ENCODE measurements around the gene ACSS3.
"Not testable (repeated sequence)": the region's sequence is repeated elsewhere in the genome, so short reads cannot be mapped to it uniquely, and the experiment has no call there.

The ACSS3 gene

DNA sequence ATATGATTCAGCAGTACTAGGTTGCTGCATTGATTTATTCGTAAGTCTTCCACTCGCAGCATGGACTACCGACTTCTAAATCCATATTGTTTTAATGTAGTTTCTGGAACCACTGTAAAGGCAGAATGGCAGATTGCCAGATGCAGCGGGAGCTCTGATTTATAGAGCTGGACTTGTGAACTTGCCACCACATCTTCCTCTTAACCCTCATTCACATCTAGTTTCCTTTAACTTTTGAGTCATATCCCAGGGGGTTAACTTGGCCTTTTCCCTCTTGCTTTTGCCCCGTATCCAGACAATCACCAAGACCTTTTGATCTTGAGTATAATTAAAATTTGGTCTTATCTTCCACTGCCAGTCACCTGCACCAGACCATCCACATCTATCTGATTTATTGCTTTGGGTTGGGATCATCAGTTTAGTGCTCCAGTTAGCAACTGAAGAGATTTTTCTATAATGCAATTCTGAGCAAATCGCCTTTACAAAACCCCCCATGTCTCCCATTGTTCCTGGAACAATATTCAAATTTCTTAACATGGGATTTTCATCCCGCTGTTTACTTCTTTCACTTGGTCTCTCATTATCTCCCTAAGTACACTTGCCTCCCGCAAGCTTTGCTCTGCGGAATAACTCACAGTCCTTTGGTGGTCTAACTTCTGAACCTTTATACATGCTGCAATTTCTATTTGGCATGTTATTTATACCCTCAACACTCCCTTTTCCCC is 130.5 kb downstream of the ACSS3 start:
- peaks cover 0 to 9% (median 2%) of the 10 kb centered on the region in 10 experiments; a peak in 7 of 20 replicates for H3K4me1 ChIP-seq
- no peak for TF ChIP-seq Cebpa-rat (IDR thresholded peaks at IDR 0.05)
- no peak overlapping the region for H3K27ac ChIP-seq

GRCh38 chr12:81209012-81209411 is 131.1 kb downstream of the ACSS3 start:
- Histone ChIP-seq H3K9me3 (replicated peaks in 1 of 11) (no peaks in the 10 kb centered on the region), H3K9ac (no peak overlapping the region), H3K27ac (no peak overlapping the region), H3K4me3 (no peak overlapping the region), H3K4me1 (peaks cover 0 to 2% (median 0%) of the 10 kb centered on the region in 10 experiments; a peak in 6 of 20 replicates), H3K4me2 (no peak overlapping the region), H4K20me1 (no peaks in the 10 kb centered on the region), H3K36me3 (no peaks in the 10 kb centered on the region), H3K27me3 (no peaks in the 10 kb centered on the region)
- no peak for TF ChIP-seq Cebpa-rat (IDR thresholded peaks at IDR 0.05)

More for the DNA sequence above, 130.5 kb downstream of the ACSS3 start:
- Histone ChIP-seq H3K4me2 (no peak overlapping the region), H3K4me3 (no peak overlapping the region), H3K36me3 (no peaks in the 10 kb centered on the region), H4K20me1 (no peaks in the 10 kb centered on the region), H3K9ac (no peak overlapping the region), H3K9me3 (replicated peaks in 1 of 11) (no peaks in the 10 kb centered on the region), H3K27me3 (no peaks in the 10 kb centered on the region)

GRCh38 chr12:81209772-81210225 is 131.9 kb downstream of the ACSS3 start:
- H3K36me3 ChIP-seq; H3K9ac ChIP-seq; H3K9me3 ChIP-seq (replicated peaks in 1 of 11); H3K27me3 ChIP-seq; H3K4me2 ChIP-seq; H4K20me1 ChIP-seq; H3K4me3 ChIP-seq; H3K27ac ChIP-seq; H3K4me1 ChIP-seq: not testable (repeated sequence)

GRCh38 chr12:81211306-81211705 is 133.4 kb downstream of the ACSS3 start:
- H3K4me2 ChIP-seq = no peak overlapping the region
- H3K4me1 ChIP-seq = no peaks in the 10 kb centered on the region
- no peak overlapping the region for H3K9ac ChIP-seq
- no peaks in the 10 kb centered on the region for H3K36me3 ChIP-seq
- H3K27ac ChIP-seq = no peak overlapping the region
- no peaks in the 10 kb centered on the region for H3K27me3 ChIP-seq
- H3K4me3 ChIP-seq = no peak overlapping the region
- no peak for TF ChIP-seq Cebpa-rat (IDR thresholded peaks at IDR 0.05)
- H4K20me1 ChIP-seq = no peaks in the 10 kb centered on the region
- H3K9me3 ChIP-seq (replicated peaks in 1 of 11) = no peaks in the 10 kb centered on the region

DNA sequence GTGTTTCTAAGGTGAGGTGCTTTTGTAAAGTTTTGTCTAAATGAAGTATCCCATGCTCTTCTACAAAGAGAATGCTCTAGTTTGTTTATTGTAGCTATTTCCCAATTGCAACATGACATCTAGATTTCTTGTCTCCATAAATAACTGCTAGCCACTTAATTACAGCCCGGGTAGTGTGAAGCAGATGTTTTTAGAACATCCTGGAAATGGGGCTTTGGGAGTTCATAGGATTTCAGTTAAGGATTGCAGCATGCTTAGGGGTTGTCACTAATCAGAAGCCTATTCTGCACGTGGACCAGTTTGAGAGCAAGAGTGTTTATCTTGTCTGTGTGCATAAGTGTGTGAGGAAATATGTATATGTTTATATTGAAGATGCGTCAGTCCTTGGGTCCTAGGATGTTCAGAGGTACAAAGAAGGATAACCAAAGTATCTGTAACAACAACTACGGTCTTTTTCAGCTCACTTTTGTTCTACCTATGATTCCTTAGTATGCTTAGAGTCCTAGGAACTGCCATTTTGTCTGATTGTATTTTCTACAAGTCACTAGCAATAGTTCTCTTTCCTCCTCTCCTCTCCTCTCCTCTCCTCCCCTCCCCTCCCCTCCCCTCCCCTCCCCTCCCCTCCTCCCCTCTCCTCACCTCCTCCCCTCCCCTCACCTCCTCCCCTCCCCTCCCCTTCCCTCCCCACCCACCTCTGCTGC is 135.3 kb downstream of the ACSS3 start:
- no peaks in the 10 kb centered on the region for H4K20me1 ChIP-seq
- no peak overlapping the region for H3K4me3 ChIP-seq
- no peaks in the 10 kb centered on the region for H3K27me3 ChIP-seq
- no peak overlapping the region for H3K4me2 ChIP-seq
- H3K4me1 ChIP-seq = no peaks in the 10 kb centered on the region
- no peak for TF ChIP-seq Cebpa-rat (IDR thresholded peaks at IDR 0.05)
- no peaks in the 10 kb centered on the region for H3K36me3 ChIP-seq
- no peak overlapping the region for H3K27ac ChIP-seq
- no peaks in the 10 kb centered on the region for H3K9me3 ChIP-seq (replicated peaks in 1 of 11)
- H3K9ac ChIP-seq = no peak overlapping the region

- Histone ChIP-seq H3K4me2 (no peak overlapping the region), H3K4me1 (no peaks in the 10 kb centered on the region), H3K27me3 (no peaks in the 10 kb centered on the region)
These were observed 138.9 kb downstream of the ACSS3 start for GRCh38 chr12:81216739-81217138.

DNA sequence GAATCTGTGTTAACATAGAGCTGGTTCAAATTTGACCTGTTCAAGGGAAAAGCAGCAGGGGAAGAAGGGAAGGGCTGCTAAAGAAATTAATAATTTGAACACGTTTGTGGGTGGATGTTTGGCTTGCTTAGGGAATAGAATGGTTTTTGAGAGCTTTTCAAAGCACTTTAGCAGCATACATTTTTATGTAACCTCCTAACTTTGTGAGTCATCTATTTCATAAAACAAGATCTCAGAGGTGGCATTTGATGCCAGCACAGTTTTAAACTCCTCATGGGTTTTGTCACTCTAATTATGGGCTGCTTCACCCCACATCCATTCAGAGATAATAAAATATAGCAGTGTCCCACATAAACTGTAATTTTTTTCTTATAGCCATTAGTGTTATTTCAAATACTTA is 143.8 kb downstream of the ACSS3 start:
- H3K36me3 ChIP-seq = no peaks in the 10 kb centered on the region
- no peak overlapping the region for H3K4me3 ChIP-seq
- no peaks in the 10 kb centered on the region for H3K9me3 ChIP-seq (replicated peaks in 1 of 11)
- H3K27me3 ChIP-seq = no peaks in the 10 kb centered on the region
- H3K4me1 ChIP-seq = no peaks in the 10 kb centered on the region
- H3K27ac ChIP-seq = no peak overlapping the region
- no peak for TF ChIP-seq Cebpa-rat (IDR thresholded peaks at IDR 0.05)
- H3K9ac ChIP-seq = no peak overlapping the region
- H3K4me2 ChIP-seq = no peak overlapping the region
- H4K20me1 ChIP-seq = no peaks in the 10 kb centered on the region

More at GRCh38 chr12:81216739-81217138, 138.9 kb downstream of the ACSS3 start:
- Histone ChIP-seq H3K27ac (no peak overlapping the region), H3K9ac (no peak overlapping the region), H3K36me3 (no peaks in the 10 kb centered on the region), H3K9me3 (replicated peaks in 1 of 11) (no peaks in the 10 kb centered on the region), H3K4me3 (no peak overlapping the region), H4K20me1 (no peaks in the 10 kb centered on the region)
- TF ChIP-seq Cebpa-rat (IDR thresholded peaks at IDR 0.05) = no peak

DNA sequence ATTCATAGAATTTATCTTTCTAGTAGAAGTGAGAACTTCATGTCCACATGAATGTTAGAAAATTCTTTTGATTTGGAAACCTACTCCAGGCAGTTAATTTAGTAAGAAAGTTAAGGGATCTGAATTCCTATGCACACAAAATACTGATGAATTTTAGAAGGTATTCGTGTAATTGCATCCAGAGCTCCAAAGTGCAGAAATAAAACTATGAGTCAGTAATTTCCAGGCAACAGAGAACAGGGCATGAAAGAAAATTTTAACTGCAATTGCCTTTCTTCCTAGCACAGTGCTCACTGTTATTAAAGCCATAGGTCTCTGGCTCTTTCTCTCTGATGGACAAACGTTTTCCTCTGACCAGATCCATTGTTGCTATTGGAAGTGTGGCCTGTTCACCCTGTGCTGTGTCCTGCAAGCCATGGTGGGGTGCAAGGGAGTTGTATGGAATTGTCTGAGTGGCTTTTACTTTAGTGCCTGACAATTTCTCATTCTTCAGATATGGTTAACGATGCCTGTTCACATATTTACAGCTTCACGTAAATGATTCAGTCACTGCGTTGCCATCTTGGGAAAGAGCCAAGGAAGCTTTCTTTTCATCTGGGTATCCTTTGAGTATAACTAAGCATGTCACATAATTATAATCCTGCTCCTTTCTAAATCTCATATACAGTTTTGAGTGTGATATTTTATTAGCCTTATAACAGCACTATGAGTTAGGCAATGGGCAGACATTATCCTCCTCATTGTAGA is 145.1 kb downstream of the ACSS3 start:
- no peaks in the 10 kb centered on the region for H3K36me3 ChIP-seq
- H3K4me2 ChIP-seq = no peak overlapping the region

DNA sequence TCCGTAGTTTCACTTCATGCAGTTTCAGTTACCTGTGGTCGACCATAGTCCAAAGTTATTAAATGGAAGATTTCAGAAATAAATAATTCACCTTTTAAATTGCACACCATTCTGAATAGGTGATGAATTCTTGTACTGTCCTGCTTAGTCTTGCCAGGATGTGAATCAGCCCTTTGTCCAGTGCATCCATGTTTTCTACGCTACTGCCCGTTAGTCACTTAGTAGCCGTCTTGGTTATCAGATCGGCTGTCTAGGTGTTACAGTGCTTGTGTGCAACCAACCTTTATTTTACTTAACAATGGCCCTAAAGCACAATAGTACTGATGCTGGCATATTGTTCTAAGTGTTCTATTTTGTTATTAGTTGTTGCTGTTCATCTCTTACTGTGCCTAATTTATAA is 146.7 kb downstream of the ACSS3 start:
- no peaks in the 10 kb centered on the region for H3K27me3 ChIP-seq
- H3K9me3 ChIP-seq (replicated peaks in 1 of 11) = no peaks in the 10 kb centered on the region
- no peak overlapping the region for H3K4me2 ChIP-seq
- H4K20me1 ChIP-seq = no peaks in the 10 kb centered on the region
- TF ChIP-seq Cebpa-rat (IDR thresholded peaks at IDR 0.05) = no peak
- H3K36me3 ChIP-seq = no peaks in the 10 kb centered on the region
- H3K4me3 ChIP-seq = no peak overlapping the region
- no peak overlapping the region for H3K27ac ChIP-seq
- no peaks in the 10 kb centered on the region for H3K4me1 ChIP-seq
- no peak overlapping the region for H3K9ac ChIP-seq

More for the DNA sequence above, 145.1 kb downstream of the ACSS3 start:
- Histone ChIP-seq H4K20me1 (no peaks in the 10 kb centered on the region), H3K27ac (no peak overlapping the region), H3K9ac (no peak overlapping the region), H3K4me1 (no peaks in the 10 kb centered on the region), H3K4me3 (no peak overlapping the region), H3K9me3 (replicated peaks in 1 of 11) (no peaks in the 10 kb centered on the region), H3K27me3 (no peaks in the 10 kb centered on the region)
- no peak for TF ChIP-seq Cebpa-rat (IDR thresholded peaks at IDR 0.05)
